ENCODE data around the gene CAPZB.

GRCh38 chr1:19472174-19472573 is 13.2 kb downstream of the CAPZB start:
- TF ChIP-seq REST (IDR thresholded peaks at IDR 0.05; ENCODE audit: insufficient read depth in 1 of 2, low read depth in 2 of 2, low read length in 2 of 2) = no peak
- no peak for TF ChIP-seq POLR2AphosphoS5 (IDR thresholded peaks at IDR 0.05; ENCODE audit: low read depth, low read length)
- TF ChIP-seq TAF1 (IDR thresholded peaks at IDR 0.05; ENCODE audit: borderline replicate concordance, insufficient read depth, low read length) = no peak
